ENCODE results near the gene BCL2. TPM values are rescaled to one million over a fixed set of nuclear protein-coding genes. Genes with fewer than 3 reads are reported as not detected.

The BCL2 gene
- total and polyA plus RNA-seq, 9 of the 15 experiments (the other 6 are each of a cell fraction or from before 2014, with no cell fraction given), result 0.10 to 1.1 (median 0.65) TPM

DNA sequence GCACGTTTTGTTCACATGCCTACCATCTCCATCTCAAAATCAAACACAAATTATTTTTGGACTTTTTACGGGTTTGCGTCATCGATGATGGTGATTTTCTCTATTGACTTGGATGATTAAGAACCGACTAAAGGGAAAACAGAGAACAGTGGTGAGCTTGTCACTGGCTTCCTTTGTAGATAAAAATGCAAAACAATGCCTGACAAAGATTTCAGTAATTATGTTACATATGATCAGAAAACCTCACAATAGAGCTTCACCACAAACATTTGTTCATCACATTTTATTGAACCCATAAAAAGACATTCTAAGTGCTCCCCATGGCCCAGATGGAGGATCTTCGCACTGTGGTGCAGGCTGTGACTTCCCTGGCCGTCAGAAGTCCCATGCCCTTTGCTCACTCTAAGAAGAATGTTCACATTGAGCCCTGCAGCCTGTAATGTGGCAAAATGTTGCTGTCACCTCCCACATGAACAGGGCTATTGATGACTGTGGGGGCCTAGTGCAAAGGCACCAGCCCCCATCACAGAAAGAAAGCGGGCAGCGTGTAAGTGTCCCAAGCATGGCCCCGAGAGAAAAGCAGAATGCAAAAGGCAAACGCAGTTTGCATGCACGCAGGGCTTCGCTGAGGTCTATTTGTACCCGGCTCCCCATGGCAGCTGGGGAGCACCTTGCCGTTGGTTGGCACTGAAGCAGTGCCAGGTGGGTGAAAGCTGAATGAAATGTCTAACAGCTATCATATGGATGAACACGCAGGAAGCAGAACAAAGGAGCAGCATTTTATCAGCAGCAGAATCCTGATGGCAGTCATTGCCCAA, 60.6 kb downstream of the BCL2 start (continued):
- TF ChIP-seq, protein P1, sequence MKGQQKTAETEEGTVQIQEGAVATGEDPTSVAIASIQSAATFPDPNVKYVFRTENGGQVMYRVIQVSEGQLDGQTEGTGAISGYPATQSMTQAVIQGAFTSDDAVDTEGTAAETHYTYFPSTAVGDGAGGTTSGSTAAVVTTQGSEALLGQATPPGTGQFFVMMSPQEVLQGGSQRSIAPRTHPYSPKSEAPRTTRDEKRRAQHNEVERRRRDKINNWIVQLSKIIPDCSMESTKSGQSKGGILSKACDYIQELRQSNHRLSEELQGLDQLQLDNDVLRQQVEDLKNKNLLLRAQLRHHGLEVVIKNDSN (CRISPR knock-in tag; IDR thresholded peaks at IDR 0.05), result no peak
- TF ChIP-seq, protein P2, sequence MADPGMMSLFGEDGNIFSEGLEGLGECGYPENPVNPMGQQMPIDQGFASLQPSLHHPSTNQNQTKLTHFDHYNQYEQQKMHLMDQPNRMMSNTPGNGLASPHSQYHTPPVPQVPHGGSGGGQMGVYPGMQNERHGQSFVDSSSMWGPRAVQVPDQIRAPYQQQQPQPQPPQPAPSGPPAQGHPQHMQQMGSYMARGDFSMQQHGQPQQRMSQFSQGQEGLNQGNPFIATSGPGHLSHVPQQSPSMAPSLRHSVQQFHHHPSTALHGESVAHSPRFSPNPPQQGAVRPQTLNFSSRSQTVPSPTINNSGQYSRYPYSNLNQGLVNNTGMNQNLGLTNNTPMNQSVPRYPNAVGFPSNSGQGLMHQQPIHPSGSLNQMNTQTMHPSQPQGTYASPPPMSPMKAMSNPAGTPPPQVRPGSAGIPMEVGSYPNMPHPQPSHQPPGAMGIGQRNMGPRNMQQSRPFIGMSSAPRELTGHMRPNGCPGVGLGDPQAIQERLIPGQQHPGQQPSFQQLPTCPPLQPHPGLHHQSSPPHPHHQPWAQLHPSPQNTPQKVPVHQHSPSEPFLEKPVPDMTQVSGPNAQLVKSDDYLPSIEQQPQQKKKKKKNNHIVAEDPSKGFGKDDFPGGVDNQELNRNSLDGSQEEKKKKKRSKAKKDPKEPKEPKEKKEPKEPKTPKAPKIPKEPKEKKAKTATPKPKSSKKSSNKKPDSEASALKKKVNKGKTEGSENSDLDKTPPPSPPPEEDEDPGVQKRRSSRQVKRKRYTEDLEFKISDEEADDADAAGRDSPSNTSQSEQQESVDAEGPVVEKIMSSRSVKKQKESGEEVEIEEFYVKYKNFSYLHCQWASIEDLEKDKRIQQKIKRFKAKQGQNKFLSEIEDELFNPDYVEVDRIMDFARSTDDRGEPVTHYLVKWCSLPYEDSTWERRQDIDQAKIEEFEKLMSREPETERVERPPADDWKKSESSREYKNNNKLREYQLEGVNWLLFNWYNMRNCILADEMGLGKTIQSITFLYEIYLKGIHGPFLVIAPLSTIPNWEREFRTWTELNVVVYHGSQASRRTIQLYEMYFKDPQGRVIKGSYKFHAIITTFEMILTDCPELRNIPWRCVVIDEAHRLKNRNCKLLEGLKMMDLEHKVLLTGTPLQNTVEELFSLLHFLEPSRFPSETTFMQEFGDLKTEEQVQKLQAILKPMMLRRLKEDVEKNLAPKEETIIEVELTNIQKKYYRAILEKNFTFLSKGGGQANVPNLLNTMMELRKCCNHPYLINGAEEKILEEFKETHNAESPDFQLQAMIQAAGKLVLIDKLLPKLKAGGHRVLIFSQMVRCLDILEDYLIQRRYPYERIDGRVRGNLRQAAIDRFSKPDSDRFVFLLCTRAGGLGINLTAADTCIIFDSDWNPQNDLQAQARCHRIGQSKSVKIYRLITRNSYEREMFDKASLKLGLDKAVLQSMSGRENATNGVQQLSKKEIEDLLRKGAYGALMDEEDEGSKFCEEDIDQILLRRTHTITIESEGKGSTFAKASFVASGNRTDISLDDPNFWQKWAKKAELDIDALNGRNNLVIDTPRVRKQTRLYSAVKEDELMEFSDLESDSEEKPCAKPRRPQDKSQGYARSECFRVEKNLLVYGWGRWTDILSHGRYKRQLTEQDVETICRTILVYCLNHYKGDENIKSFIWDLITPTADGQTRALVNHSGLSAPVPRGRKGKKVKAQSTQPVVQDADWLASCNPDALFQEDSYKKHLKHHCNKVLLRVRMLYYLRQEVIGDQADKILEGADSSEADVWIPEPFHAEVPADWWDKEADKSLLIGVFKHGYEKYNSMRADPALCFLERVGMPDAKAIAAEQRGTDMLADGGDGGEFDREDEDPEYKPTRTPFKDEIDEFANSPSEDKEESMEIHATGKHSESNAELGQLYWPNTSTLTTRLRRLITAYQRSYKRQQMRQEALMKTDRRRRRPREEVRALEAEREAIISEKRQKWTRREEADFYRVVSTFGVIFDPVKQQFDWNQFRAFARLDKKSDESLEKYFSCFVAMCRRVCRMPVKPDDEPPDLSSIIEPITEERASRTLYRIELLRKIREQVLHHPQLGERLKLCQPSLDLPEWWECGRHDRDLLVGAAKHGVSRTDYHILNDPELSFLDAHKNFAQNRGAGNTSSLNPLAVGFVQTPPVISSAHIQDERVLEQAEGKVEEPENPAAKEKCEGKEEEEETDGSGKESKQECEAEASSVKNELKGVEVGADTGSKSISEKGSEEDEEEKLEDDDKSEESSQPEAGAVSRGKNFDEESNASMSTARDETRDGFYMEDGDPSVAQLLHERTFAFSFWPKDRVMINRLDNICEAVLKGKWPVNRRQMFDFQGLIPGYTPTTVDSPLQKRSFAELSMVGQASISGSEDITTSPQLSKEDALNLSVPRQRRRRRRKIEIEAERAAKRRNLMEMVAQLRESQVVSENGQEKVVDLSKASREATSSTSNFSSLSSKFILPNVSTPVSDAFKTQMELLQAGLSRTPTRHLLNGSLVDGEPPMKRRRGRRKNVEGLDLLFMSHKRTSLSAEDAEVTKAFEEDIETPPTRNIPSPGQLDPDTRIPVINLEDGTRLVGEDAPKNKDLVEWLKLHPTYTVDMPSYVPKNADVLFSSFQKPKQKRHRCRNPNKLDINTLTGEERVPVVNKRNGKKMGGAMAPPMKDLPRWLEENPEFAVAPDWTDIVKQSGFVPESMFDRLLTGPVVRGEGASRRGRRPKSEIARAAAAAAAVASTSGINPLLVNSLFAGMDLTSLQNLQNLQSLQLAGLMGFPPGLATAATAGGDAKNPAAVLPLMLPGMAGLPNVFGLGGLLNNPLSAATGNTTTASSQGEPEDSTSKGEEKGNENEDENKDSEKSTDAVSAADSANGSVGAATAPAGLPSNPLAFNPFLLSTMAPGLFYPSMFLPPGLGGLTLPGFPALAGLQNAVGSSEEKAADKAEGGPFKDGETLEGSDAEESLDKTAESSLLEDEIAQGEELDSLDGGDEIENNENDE (IDR thresholded peaks at IDR 0.05; ENCODE audit: low read depth, low read length), result no peak
- TF ChIP-seq ZNF717 (CRISPR knock-in tag; IDR thresholded peaks at IDR 0.05), result no peak

All from K562 (cell line).